Keratinocyte (primary cell): Measurements from ENCODE around the gene BCL2. TPM values are rescaled to one million over a fixed set of nuclear protein-coding genes. Genes with fewer than 3 reads are reported as not detected.

Experiments
- DNase-seq: peaks from one replicate; pipeline ENCODE4 v3.0.0-alpha.2; 2011; ENCODE audit warnings: low read depth, missing footprints, low spot score
- FAIRE-seq: peaks from 2 replicates; lab custom pipeline; 2011; peaks lifted over from hg19 to GRCh38; lab: Jason Lieb, UNC
- H2AFZ ChIP-seq: 2 replicates; pipeline ENCODE4 v1.6.0; 2012; ENCODE audit warnings: low read length, control low read depth, inconsistent platforms; ENCODE audit not compliant: control insufficient read depth
- H3K27ac ChIP-seq: 2 replicates; pipeline ENCODE4 v1.5.1; 2011; ENCODE audit warnings: low read length; ENCODE audit not compliant: control insufficient read depth, insufficient read depth
- H3K27me3 ChIP-seq: 3 replicates; pipeline ENCODE4 v1.6.0; 2011; ENCODE audit warnings: low read length; ENCODE audit not compliant: control insufficient read depth, insufficient read depth; ENCODE audit errors: extremely low read depth
- H3K36me3 ChIP-seq, 2 experiments: 2 replicates in 1 of 2; 3 replicates in 1 of 2; pipeline ENCODE4 v1.5.1; 2011; ENCODE audit warnings: low read length in 2 of 2, mild to moderate bottlenecking in 1 of 2; ENCODE audit not compliant: control insufficient read depth in 2 of 2, insufficient read depth in 2 of 2; ENCODE audit errors: extremely low read depth in 1 of 2
- H3K4me1 ChIP-seq: 3 replicates; pipeline ENCODE4 v1.5.1; 2011; ENCODE audit warnings: low read length; ENCODE audit not compliant: control insufficient read depth, insufficient read depth; ENCODE audit errors: extremely low read depth
- H3K4me2 ChIP-seq: 3 replicates; pipeline ENCODE4 v1.6.0; 2011; ENCODE audit warnings: low read depth, low read length; ENCODE audit not compliant: control insufficient read depth, insufficient read depth; ENCODE audit errors: extremely low read depth
- H3K4me3 ChIP-seq, 3 experiments: fragments of 200-600 bp in 1 of 3; sonication (generic) in 1 of 3; 2 replicates in 2 of 3; 3 replicates in 1 of 3; pipeline ENCODE4 v1.5.1; 2011 to 2016; ENCODE audit warnings: low read length in 3 of 3, mild to moderate bottlenecking in 3 of 3, control low read depth in 2 of 3, inconsistent platforms in 1 of 3, low read depth in 1 of 3, mixed read lengths in 1 of 3, mixed run types in 1 of 3, moderate library complexity in 1 of 3; ENCODE audit not compliant: control insufficient read depth in 2 of 3, insufficient read depth in 2 of 3; ENCODE audit errors: extremely low read depth in 1 of 3
- H3K79me2 ChIP-seq: 2 replicates; pipeline ENCODE4 v1.6.0; 2012; ENCODE audit warnings: low read length; ENCODE audit not compliant: control insufficient read depth, insufficient read depth
- H3K9ac ChIP-seq: 3 replicates; pipeline ENCODE4 v1.6.0; 2011; ENCODE audit warnings: low read length; ENCODE audit not compliant: control insufficient read depth, insufficient read depth; ENCODE audit errors: extremely low read depth
- H3K9me1 ChIP-seq: 3 replicates; pipeline ENCODE4 v1.6.0; 2011; ENCODE audit warnings: low read length; ENCODE audit not compliant: control insufficient read depth, insufficient read depth; ENCODE audit errors: extremely low read depth
- H3K9me3 ChIP-seq: 2 replicates; pipeline ENCODE4 v1.5.1; 2012; ENCODE audit warnings: low read depth, low read length; ENCODE audit not compliant: control insufficient read depth
- H4K20me1 ChIP-seq: 3 replicates; pipeline ENCODE4 v1.6.0; 2011; ENCODE audit warnings: low read length; ENCODE audit not compliant: control insufficient read depth, insufficient read depth; ENCODE audit errors: extremely low read depth
- EZH2 ChIP-seq: IDR thresholded peaks from one replicate; pipeline ENCODE4 v1.6.1; 2012; ENCODE audit warnings: inconsistent platforms, mild to moderate bottlenecking, low read length, moderate library complexity
- dilution Hi-C: fragments of 300-500 bp; cut with MboI; formaldehyde crosslinking; loops from one replicate; pipeline ENCODE4 v1.7.0; 2020; ENCODE audit warnings: low sequenced_read_pairs; ENCODE audit not compliant: extremely low pct_ligation_motif_present
- polyA plus RNA-seq, 5 experiments: library from polyadenylated mRNA; depleted of rRNA in 3 of 5; stranded (reverse) in 3 of 5; stranded (forward) in 1 of 5; unstranded in 1 of 5; fragments of >200 nt; gene quantifications; 1 replicate in 1 of 5; 2 replicates in 3 of 5; 3 replicates in 1 of 5; pipeline versions ENCODE4 v1.2.1 to v1.2.3, GENCODE V29; 2011 to 2012; ENCODE audit warnings: missing spikeins in 2 of 5, low read depth in 1 of 5, low replicate concordance in 1 of 5
- TF ChIP-seq, protein P1 (sequence below), 3 experiments: IDR thresholded peaks in 1 of 3; conservative IDR thresholded peaks in 1 of 3; optimal IDR thresholded peaks in 1 of 3; 2 replicates in 2 of 3; 3 replicates in 1 of 3; pipeline versions ENCODE3 to v1.5.1; 2011; ENCODE audit warnings: low read length in 3 of 3, mild to moderate bottlenecking in 3 of 3, moderate library complexity in 2 of 3, control low read depth in 1 of 3, inconsistent platforms in 1 of 3; ENCODE audit not compliant: insufficient read depth in 2 of 3; ENCODE audit errors: extremely low read depth in 1 of 3

BCL2 gene
- polyA plus RNA-seq, 1 donor (not counting 4 experiments of a cell fraction or from before 2014, with no cell fraction given): 0.30 TPM

DNA sequence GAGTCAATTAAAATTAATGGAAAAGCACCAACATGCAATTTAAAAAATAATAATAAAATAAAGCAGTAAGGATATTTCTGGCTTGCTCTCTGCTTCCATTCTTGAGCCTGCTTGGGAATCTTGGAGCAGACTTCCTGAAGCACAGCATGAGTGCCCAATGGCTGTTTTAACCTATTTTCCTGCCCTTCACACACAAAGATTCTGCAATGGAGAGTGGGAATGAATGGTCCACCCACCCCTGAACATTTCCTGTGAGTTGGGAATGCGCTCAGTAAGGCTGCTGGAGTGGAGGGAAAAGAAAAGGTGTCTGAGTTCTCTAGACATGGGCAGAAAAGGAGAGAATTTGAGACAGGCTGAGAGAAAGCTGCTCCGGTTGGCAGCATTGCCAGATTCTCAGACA, 140.6 kb downstream of the BCL2 start:
- H3K9me1 ChIP-seq: no peaks in the 10 kb centered on the region
- H3K27me3 ChIP-seq: peaks cover 5% of the 10 kb centered on the region
- H3K9ac ChIP-seq: no peak overlapping the region
- H3K4me2 ChIP-seq: no peak overlapping the region
- no peak overlapping the region for H3K4me3 ChIP-seq
- peaks cover 3% of the 10 kb centered on the region for H3K4me1 ChIP-seq
- no peaks in the 10 kb centered on the region for H4K20me1 ChIP-seq
- no peaks in the 10 kb centered on the region for H3K9me3 ChIP-seq
- FAIRE-seq: no peak
- no peaks in the 10 kb centered on the region for H3K36me3 ChIP-seq
- no peaks in the 10 kb centered on the region for H3K79me2 ChIP-seq
- dilution Hi-C loops: no loop called here
- H2AFZ ChIP-seq: no peak overlapping the region
- no peak overlapping the region for H3K27ac ChIP-seq
- TF ChIP-seq EZH2: no peak
- TF ChIP-seq, protein P1, sequence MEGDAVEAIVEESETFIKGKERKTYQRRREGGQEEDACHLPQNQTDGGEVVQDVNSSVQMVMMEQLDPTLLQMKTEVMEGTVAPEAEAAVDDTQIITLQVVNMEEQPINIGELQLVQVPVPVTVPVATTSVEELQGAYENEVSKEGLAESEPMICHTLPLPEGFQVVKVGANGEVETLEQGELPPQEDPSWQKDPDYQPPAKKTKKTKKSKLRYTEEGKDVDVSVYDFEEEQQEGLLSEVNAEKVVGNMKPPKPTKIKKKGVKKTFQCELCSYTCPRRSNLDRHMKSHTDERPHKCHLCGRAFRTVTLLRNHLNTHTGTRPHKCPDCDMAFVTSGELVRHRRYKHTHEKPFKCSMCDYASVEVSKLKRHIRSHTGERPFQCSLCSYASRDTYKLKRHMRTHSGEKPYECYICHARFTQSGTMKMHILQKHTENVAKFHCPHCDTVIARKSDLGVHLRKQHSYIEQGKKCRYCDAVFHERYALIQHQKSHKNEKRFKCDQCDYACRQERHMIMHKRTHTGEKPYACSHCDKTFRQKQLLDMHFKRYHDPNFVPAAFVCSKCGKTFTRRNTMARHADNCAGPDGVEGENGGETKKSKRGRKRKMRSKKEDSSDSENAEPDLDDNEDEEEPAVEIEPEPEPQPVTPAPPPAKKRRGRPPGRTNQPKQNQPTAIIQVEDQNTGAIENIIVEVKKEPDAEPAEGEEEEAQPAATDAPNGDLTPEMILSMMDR (optimal IDR thresholded peaks at IDR 0.05 in 1 of 3, IDR thresholded peaks at IDR 0.05 in 1 of 3, conservative IDR thresholded peaks at IDR 0.05 in 1 of 3; ENCODE audit: extremely low read depth in 1 of 3, insufficient read depth in 2 of 3, low read length in 3 of 3): no peak
- DNase-seq: no peak

DNA sequence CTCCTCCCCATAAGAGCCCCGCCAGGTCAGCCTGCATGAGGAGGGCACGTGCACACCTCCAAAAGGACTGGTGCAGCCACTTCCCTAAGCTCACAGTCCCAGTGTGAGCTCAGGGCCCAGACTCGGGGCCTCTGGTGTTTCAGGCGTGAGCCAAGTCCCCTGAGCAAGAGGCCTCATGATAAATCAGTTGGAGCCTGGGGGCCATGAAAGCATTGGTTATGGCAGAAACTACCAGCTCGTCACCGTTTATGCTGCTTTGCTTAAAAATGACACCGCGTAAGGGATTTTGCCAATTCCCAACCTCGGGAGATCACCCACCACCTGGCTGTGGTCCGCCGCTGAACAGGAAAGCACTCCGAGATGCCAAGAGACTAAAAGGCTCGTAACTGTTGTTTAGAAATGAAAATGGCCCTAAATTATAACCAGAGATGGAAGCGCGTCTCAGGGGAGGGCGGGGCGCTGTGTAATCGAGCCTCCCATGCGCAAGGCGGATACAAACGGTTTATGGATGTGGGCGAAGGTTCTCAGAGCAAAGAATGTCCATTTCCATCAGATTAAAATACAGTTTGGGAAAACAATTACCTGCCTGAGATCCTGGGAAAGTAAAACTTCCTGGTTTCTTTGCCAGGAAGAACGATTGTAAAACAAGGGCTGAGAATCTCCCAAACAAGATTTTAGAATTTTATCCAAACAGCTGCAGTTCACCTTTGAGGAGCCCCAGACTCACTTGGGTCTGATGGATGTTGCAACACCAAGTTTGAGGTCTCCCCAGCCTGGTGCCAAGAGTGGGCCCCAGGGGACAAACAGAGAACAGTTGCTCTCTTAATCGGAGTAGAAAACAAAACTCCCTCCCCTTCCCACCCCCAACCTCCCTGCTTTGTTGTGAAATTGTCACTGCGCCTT, 141.4 kb downstream of the BCL2 start:
- H3K4me2 ChIP-seq: peak overlapping the region; percentile 69
- no peaks in the 10 kb centered on the region for H4K20me1 ChIP-seq
- peaks cover 3% of the 10 kb centered on the region for H3K4me1 ChIP-seq
- FAIRE-seq: no peak
- peak overlapping the region in 2 of 3 experiments; percentile 36 to 39 for H3K4me3 ChIP-seq
- no peaks in the 10 kb centered on the region for H3K9me3 ChIP-seq
- peak overlapping the region; percentile 81 for H2AFZ ChIP-seq
- no peak overlapping the region for H3K9ac ChIP-seq
- H3K27me3 ChIP-seq: peaks cover 5% of the 10 kb centered on the region
- TF ChIP-seq, protein P1 (optimal IDR thresholded peaks at IDR 0.05 in 1 of 3, IDR thresholded peaks at IDR 0.05 in 1 of 3, conservative IDR thresholded peaks at IDR 0.05 in 1 of 3; ENCODE audit: extremely low read depth in 1 of 3, insufficient read depth in 2 of 3, low read length in 3 of 3): no peak
- no peak for TF ChIP-seq EZH2
- H3K36me3 ChIP-seq: no peaks in the 10 kb centered on the region
- H3K79me2 ChIP-seq: no peaks in the 10 kb centered on the region
- dilution Hi-C loops: no loop called here
- no peaks in the 10 kb centered on the region for H3K9me1 ChIP-seq
- no peak overlapping the region for H3K27ac ChIP-seq
- no peak for DNase-seq
